RPMI7951 (cell line): ENCODE data around the gene IGF1R. TPM values are rescaled to one million over a fixed set of nuclear protein-coding genes. Genes with fewer than 3 reads are reported as not detected.
A peak's percentile ranks its signal among the peaks of the same experiment; 100 is the strongest.

Experiments
- DNase-seq: peaks from one replicate; pipeline ENCODE4 v3.0.0-alpha.2; 2012; ENCODE audit warnings: low read depth
- total RNA-seq: library from RNA; depleted of rRNA; stranded (reverse); fragments of >200 nt; shearing (Covaris generic); gene quantifications from 2 replicates; pipeline ENCODE4 v1.2.3, GENCODE V29; 2014

The IGF1R gene
- total RNA-seq, 1 experiment from 2014 or later = 3.0 TPM

DNA sequence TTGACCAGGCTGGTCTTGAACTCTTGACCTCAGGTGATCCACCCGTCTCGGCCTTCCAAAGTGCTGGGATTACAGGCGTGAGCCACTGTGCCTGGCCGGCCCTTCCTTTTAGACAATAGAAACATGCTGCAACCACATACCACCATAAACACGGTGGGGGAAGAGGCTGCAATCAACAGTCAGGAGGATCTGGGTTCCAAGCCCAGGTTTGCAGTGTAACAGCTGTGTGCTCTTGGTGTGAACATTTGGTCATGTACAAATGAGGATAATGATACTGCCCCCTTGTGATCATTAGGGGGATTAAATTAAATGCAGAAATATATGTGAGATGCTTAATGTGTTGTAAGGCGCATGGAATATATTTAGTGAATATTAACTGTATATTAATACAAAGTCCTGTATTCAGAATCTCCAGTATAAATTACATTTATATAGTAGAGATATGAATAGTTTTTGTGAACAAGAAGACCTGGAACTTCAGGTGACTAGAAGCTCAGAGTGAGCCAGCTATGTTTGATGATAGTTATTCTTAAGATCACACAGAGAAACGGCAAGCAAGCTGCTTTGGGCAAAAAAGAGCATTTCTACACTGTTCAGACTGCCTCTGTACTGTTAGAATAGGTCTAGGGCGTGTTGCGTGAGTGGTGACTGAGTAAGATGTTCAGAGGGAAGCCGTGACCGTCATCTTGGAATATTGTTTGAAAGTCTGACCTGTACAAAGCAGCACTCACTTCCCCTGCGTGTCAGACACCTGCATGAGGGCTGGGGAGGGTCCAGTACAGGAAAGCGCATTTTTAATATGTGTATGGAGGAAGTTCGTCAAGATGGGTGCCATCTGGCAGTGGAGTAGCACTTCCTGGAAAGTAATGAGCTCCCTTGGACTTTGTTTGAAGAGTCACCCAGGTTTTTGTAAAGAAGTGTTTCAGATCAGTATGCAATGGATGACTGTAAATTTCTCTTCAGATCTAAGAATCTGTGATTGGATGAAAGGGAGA, 233.5 kb downstream of the IGF1R start:
- peak; percentile 58 for DNase-seq

DNA sequence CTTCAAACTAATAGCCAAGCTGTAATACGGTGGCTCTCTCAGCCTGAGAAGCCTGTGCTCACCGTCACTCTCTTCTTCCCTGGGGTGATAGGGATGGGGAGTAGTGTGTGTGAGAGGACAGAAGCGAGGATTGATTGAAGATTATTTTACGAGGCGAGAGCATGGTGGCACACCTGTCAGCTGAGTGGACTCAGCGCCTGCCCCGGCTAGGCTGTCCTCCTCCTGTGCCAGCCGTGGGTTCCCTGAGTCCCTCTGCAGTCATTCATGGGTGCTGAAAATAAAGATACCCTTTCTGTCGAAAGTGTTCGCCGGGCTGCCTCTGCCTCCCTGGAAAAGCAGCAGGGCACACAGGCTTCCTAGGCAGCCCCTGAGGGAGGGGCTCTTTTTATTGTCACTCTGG, 235.1 kb downstream of the IGF1R start:
- DNase-seq = no peak

DNA sequence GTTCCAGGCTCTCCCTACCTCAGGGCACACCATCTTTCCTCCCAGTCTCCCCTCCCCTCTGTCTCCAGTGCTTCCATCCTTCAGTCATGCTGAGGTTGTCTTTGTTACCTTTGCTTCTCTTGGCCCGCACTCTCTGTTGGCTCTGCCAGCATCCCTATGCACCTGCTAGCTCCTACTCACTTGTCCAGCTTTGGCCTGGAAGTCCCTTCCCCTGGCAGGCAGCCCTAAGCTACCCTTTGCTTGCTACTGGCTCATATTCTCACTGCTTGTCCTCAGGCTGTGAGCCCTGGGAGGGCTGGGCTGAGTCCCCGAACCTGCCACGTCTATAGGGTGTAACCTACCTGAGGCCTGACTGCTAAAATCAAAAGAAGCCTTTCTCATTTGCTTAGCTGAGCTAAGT, 236.6 kb downstream of the IGF1R start:
- DNase-seq = no peak

DNA sequence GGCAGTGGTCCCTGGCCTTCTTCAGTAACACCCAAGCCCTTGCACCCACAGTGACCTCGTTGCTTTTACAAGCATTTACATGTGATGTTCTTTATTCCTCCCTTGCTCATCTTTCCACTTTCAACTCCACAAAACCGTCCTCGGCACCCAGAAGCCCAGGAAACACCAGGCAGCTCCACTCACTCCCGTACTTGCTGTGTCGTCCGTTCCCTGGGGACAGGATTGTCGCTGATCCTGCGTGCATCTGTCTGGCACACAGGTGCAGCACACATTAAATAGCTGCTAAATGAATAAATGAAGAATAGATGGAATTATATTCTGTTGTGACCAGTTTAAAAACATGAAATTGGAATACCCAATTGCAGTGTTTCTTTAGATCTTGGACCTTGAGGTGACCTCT, 239.6 kb downstream of the IGF1R start:
- DNase-seq = no peak

DNA sequence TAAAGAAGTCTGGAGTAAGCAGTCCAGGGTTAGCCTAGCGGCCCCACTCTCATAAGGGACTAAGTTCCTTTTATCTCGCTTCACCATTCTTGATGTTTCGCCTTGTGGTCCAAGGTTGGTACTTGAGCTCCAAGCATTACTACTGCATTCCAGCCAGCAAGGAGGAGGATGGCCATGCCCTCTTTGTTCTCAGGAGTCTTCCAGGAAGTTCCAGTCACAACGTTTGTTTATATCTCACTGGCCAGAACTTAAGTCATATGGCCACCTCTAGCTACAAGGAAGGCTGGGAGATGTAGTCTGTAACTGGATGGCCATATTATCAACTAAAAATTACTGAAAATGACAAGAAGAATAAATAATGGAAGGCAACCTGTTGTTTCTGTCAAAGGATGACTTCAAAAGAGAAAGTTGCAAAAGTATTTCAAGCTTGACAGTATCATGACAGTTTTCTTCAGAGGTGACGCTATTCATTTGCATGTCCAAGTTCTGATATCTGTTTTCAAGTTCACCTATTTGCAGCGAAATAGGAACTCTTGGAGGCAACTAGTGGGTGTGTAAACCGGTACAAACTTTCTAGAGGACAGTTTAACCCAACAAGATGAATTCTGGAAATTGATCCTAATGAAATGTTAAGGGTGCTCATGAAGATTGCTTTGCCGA, 240.6 kb downstream of the IGF1R start:
- DNase-seq = peak; percentile 62

DNA sequence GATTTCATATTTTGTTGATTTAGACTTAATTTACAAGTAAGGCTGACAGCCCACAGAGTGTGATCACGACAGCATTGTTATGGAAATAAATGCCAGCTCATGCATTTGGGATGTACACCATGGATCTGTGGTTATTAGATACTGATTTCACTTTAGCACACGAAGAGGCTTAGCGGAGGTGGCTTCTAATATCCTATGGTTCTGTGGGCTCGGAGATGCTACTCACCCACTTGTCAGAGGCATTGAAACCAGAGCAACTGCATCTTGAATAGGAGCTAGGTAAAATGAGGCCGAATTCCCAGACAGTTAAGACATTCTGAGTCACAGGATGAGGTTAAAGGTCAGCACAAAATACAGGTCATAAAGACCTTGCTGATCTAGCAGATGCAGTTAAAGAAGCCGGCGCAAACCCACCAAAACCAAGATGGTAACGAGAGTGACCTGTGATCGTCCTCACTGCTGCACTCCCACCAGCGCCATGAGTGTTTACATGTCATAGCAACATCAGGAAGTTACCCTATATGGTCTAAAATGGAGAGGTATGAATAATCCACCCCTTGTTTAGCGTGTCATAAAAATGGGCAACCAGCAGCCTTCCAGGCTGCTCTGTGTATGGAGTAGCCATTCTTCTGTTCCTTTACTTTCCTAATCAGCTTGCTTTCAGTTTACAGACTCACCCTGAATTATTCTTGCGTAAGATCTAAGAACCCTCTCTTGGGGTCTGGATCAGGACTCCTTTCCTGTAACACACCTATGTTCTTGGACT, 241.8 kb downstream of the IGF1R start:
- peak; percentile 90 for DNase-seq

DNA sequence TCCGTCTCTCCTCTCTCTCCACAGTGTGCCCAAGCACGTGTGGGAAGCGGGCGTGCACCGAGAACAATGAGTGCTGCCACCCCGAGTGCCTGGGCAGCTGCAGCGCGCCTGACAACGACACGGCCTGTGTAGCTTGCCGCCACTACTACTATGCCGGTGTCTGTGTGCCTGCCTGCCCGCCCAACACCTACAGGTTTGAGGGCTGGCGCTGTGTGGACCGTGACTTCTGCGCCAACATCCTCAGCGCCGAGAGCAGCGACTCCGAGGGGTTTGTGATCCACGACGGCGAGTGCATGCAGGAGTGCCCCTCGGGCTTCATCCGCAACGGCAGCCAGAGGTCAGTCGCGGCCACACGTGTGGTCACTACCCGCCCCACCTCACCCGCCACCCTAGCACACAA, 243.0 kb downstream of the IGF1R start:
- no peak for DNase-seq

DNA sequence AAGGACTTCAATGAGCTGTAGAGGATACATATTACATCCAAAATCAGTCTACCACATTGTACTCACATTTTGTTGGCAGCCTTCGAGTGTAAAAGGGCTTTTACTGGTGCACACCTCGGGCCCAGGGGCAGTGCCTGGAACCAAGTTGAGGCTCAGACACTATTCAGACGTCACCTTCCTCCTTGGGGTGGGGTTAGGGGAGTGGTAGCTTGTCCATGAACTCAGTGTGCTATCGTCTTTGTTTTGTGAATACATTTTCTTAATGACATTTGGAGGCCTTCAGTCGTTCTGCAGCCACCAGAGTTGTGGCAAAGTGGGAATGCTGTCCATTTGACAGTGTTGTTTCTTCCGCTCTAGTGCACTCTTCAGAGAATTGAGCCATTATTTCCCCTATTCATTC, 245.1 kb downstream of the IGF1R start:
- no peak for DNase-seq

DNA sequence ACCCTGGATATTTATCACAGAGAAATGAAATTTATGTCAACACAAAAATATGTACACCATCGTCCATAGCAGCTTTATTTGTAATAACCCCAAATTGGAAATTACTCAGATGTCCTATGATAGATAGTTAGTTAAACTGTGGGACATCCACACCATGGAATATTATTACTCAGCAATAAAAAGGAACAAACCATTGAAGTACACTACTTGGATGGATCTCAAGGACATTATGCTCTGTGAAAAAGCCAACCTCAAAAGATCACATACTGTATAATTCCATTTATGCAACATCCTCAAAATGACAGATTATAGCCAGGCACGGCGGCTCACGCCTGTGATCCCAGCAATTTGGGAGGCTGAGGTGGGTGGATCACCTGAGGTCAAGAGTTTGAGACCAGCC, 246.0 kb downstream of the IGF1R start:
- DNase-seq = no peak

DNA sequence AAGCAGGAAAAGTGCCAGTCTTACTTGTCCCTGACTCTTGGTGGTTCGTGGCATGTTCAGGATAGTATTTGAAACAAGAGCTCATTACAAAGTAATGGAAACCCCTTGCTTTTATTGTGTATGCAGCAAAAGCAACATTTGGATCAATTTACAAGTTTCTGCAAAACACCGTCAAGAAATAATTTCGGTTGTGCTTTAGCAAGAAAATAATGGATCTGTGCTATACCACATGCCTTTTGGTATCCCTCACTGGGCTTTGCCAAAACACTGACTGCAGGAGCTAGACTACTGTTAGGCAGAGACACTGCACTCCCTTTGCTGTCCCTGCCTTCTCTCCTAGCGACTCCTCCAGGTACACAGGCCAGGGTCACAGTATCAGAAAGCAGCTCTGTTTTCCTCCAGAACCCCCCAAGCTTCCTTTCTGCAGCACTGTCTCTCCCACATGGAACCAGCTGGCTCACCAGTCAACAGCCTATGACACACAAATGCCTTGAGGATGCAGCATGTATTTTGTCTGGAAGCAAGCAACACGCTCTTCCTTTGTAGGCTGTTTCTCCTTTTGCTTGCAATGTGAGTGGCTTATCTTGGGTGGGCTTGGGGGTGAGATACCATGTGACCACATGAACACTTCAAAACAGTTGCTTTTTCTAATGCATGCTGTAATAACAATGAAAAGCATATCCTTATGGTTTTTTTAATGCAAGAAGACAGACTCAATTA, 247.8 kb downstream of the IGF1R start:
- peak; percentile 83 for DNase-seq

DNA sequence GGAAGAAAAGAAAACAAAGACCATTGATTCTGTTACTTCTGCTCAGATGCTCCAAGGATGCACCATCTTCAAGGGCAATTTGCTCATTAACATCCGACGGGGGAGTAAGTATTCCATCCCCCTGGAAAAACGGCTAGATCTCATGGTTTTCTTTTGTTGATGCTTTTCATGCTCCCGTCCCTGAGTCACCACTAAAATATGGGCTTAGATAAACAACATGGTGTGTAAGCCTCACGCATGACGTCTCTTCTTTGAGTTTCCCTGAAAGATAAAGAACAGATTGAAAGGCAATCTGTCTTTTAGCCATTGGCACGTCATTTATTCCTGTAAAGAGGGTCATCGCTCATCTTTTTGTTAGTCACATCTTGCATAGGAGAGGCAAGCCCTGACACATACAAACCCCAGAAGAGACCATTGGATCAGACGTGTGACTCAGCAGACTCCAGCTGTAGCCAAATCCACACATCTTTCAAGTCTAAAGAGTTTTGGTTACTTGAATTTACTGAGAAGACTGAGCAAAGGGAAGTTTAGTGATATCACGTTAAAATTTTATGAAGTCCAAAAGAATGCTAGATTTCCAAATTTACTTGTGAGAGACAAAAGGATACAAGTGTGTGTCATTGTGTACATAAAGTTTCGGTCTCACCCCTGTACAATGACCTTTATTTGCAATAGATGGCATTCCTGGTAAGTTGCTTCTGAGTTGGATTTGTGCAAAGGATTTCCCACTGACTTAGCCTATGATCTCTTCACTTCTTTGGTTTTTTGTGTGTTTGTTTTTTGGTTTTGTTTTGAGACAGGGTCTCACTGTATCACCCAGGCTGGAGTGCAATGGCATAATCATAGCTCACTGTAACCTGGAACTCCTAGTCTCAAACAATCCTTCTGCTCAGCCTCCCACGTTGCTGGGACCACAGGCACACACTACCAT, 248.7 kb downstream of the IGF1R start:
- peak; percentile 99 for DNase-seq

DNA sequence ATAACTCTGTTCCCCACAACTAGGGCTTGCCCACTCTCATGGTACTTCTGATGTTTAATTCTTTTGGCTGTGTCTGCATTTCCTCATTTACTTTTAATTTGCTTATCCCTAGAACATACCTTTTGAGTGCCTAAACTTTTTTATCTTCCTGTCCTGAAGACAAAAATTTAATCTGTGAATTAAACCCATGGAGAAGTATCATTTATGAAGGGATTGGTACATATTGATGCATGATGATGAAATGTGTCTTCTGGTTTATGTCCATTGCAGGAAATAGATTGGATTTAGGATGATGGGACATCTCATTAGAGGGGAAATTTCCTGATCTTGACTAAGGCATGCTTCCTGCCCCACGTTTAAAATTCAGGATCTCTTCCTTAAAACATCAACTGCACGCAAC, 249.8 kb downstream of the IGF1R start:
- DNase-seq = no peak

DNA sequence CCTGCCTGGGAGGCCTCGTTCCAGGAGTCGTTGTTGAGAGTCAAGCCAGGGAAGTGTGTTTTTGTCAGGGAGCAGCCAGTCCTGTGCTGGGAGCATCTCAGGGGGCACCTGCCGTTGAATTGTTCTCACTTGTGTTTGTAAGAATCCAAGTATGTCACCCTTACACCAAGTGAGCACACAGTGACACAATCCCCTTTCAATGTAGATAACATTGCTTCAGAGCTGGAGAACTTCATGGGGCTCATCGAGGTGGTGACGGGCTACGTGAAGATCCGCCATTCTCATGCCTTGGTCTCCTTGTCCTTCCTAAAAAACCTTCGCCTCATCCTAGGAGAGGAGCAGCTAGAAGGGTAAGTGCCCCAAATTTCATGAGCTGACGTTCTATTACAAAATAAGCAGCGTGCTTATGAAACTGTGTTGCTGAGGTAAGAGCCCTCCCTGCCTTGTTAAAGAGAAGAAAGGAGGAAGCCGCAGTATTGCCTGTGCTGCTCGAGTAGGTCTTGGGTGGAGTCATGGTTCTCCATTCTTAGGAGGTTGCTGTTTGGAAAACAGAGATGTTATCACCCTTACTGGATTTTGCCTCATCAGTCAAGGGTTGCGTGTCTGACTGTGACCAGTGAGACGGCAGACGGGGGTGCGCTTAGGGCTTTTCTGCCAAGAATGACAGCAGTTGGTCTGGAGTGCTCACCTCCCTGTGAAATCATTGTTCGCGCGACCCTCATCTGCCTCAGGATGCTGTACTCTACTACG, 251.1 kb downstream of the IGF1R start:
- no peak for DNase-seq

DNA sequence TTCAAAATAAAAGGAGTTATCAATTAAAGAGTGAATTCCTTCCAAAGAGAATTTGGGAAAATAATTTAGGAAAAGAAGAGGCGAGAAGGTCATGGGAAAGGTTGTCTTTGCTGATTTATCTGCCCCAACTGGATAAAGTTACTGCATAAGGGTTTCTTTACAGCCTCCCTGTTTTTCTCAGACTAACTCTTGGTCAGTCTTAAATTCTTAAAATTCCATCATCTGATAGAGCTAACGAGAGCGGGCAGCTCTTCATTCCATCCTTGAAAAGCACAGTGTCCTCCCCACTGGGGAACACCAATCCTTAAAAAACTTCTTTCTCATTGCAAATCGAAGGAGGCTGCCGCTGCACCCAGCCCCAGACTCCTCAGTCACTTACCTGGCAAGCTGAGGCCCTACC, 252.0 kb downstream of the IGF1R start:
- no peak for DNase-seq

DNA sequence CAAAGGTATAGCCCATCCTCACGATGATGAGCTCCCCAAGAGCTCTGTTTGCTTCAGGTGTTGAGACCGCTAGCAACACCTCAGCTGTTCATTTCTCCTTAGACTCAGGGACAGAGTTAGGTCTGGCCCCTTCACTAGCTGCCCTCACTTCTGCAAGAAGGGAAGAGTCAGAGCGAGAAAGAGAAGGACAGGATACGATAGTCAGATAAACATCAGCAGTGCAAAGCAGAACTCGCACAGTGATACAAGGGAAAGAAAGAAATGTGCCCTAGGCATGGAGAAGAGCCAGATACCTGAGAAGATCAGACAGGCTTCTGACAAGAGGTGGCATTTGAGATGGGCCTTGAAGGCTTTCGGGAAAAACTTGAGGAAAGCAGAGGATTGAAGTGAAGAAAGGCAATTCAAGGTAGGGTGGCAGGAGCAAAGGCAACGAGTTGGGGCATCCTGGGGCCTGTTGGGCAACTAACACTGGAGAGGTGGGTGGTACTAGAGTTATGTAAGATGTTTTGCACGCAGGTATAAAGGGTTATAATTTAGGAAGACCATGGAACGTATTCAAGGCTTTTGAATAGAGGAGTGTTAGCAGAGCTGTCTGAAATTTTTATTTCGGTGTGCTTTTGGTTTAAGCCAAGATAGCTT, 253.2 kb downstream of the IGF1R start:
- no peak for DNase-seq

DNA sequence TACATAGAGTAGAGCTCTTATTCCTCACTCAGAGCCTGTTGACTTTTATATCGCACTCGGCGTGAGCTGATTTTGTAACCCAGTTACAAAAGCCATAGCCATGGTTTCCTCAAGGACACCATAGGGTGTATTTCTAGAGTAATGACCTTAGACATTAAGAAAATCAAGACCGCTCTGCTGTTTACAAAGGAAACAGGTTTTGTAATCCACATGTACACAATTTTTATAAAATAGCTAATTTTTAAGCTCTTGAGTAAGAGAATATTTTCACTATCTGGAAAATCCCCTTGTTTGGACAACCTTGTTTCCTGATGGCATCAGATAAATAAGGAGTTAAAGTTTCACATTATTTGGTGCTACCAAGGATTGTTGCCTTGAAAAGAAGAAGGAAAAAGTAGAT, 254.6 kb downstream of the IGF1R start:
- DNase-seq = no peak

DNA sequence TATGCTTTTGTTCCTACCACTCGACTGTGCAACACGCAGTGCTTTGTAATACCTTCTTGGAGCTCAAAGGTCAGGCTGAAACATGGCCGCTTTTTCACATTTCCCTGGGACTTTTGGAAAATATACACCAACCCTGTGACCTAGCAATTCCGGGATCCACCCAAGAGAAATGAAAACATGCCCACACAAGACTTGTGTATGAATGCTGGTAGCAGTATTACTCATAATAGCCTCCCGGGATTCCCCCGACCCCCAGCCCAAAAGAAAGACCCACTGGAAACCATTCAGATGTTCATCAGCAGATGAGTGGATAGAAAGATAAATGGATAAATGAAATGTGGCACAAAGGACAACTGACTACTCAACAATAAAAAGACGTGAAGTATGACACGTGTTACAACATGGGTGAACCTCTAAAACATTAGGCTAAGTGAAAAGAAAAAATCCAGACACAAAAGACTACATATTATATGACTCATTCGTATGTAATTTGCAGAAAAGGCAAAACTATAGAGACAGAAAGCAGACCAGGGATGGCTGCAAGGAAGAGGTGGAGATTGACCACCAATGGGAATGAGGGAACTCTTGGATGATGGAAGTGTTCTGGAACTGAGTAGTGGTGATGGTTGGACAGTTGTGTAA, 255.2 kb downstream of the IGF1R start:
- peak; percentile 76 for DNase-seq

DNA sequence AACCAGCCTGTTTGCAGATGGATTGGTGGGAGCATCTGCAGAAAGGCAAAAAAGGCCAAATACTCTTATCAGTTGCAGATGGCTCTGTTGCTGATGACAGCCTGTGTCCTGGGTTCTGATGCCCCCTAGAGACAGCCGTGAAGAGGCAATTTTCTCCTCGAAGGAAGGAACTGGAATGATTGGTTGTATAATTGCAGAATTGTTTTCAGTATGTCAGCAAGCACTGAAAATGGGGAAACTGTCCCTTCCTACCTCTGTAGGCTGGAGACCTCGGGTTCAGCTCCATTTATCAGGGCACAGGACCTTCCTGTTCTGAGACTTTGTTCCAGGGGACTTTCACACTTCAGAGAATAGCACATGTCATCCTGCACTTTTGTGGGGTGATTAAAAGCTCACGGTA, 256.2 kb downstream of the IGF1R start:
- peak; percentile 78 for DNase-seq
